ENCODE measurements around the gene NIBAN1. TPM values are rescaled to one million over a fixed set of nuclear protein-coding genes. Genes with fewer than 3 reads are reported as not detected.

The NIBAN1 gene
- total and polyA plus RNA-seq, 2 of the 8 experiments (the other 6 are each of a cell fraction or from before 2014, with no cell fraction given): 5.7 to 15.2 TPM

DNA sequence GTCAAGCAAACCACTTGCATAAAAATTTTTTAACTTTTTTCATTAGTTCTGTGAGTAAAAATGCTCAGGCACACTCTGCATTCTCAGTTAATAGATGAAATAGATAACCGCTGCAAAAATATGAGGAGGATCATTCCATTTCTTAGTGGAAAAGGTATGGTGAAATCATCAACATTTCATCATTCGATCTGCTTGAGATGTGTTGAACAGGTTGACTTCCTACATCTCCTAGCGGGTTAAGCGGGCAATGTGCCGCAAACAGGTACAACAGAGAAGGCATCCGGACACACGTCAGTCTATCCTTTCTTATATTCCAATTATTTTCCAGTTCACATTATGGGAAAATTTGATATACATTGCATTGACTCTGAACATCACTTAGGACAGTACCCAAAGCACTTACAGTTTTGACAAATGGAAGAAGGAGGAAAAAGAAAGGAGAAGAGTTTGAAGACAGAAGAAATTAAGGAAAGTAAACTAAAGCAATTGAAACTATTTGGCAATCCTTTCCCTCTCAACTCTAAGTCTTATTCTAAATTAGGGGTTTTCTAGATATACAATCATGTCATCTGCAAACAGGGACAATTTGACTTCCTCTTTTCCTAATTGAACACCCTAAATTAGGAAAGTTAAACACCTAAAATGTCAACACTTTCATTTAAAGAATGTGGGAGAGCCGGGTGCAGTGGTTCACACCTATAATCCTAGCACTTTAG, 33.5 kb downstream of the NIBAN1 start (continued):
- TF ChIP-seq, protein P1, sequence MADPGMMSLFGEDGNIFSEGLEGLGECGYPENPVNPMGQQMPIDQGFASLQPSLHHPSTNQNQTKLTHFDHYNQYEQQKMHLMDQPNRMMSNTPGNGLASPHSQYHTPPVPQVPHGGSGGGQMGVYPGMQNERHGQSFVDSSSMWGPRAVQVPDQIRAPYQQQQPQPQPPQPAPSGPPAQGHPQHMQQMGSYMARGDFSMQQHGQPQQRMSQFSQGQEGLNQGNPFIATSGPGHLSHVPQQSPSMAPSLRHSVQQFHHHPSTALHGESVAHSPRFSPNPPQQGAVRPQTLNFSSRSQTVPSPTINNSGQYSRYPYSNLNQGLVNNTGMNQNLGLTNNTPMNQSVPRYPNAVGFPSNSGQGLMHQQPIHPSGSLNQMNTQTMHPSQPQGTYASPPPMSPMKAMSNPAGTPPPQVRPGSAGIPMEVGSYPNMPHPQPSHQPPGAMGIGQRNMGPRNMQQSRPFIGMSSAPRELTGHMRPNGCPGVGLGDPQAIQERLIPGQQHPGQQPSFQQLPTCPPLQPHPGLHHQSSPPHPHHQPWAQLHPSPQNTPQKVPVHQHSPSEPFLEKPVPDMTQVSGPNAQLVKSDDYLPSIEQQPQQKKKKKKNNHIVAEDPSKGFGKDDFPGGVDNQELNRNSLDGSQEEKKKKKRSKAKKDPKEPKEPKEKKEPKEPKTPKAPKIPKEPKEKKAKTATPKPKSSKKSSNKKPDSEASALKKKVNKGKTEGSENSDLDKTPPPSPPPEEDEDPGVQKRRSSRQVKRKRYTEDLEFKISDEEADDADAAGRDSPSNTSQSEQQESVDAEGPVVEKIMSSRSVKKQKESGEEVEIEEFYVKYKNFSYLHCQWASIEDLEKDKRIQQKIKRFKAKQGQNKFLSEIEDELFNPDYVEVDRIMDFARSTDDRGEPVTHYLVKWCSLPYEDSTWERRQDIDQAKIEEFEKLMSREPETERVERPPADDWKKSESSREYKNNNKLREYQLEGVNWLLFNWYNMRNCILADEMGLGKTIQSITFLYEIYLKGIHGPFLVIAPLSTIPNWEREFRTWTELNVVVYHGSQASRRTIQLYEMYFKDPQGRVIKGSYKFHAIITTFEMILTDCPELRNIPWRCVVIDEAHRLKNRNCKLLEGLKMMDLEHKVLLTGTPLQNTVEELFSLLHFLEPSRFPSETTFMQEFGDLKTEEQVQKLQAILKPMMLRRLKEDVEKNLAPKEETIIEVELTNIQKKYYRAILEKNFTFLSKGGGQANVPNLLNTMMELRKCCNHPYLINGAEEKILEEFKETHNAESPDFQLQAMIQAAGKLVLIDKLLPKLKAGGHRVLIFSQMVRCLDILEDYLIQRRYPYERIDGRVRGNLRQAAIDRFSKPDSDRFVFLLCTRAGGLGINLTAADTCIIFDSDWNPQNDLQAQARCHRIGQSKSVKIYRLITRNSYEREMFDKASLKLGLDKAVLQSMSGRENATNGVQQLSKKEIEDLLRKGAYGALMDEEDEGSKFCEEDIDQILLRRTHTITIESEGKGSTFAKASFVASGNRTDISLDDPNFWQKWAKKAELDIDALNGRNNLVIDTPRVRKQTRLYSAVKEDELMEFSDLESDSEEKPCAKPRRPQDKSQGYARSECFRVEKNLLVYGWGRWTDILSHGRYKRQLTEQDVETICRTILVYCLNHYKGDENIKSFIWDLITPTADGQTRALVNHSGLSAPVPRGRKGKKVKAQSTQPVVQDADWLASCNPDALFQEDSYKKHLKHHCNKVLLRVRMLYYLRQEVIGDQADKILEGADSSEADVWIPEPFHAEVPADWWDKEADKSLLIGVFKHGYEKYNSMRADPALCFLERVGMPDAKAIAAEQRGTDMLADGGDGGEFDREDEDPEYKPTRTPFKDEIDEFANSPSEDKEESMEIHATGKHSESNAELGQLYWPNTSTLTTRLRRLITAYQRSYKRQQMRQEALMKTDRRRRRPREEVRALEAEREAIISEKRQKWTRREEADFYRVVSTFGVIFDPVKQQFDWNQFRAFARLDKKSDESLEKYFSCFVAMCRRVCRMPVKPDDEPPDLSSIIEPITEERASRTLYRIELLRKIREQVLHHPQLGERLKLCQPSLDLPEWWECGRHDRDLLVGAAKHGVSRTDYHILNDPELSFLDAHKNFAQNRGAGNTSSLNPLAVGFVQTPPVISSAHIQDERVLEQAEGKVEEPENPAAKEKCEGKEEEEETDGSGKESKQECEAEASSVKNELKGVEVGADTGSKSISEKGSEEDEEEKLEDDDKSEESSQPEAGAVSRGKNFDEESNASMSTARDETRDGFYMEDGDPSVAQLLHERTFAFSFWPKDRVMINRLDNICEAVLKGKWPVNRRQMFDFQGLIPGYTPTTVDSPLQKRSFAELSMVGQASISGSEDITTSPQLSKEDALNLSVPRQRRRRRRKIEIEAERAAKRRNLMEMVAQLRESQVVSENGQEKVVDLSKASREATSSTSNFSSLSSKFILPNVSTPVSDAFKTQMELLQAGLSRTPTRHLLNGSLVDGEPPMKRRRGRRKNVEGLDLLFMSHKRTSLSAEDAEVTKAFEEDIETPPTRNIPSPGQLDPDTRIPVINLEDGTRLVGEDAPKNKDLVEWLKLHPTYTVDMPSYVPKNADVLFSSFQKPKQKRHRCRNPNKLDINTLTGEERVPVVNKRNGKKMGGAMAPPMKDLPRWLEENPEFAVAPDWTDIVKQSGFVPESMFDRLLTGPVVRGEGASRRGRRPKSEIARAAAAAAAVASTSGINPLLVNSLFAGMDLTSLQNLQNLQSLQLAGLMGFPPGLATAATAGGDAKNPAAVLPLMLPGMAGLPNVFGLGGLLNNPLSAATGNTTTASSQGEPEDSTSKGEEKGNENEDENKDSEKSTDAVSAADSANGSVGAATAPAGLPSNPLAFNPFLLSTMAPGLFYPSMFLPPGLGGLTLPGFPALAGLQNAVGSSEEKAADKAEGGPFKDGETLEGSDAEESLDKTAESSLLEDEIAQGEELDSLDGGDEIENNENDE (IDR thresholded peaks at IDR 0.05; ENCODE audit: insufficient replicate concordance, low read length): no peak
- no peak for TF ChIP-seq ZNF274 (IDR thresholded peaks at IDR 0.05; ENCODE audit: borderline replicate concordance, extremely low read depth, low read length)
- TF ChIP-seq FOSL1 (IDR thresholded peaks at IDR 0.05; ENCODE audit: insufficient read depth, low read depth, low read length): no peak
- TF ChIP-seq PHF8 (conservative IDR thresholded peaks at IDR 0.05; ENCODE audit: low read depth, low read length): no peak
- no peak for TF ChIP-seq POU5F1 (IDR thresholded peaks at IDR 0.05; ENCODE audit: low read depth, low read length)
- no peak for TF ChIP-seq CEBPB (IDR thresholded peaks at IDR 0.05; ENCODE audit: low read depth, low read length)
- TF ChIP-seq, protein P2, sequence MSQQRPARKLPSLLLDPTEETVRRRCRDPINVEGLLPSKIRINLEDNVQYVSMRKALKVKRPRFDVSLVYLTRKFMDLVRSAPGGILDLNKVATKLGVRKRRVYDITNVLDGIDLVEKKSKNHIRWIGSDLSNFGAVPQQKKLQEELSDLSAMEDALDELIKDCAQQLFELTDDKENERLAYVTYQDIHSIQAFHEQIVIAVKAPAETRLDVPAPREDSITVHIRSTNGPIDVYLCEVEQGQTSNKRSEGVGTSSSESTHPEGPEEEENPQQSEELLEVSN (IDR thresholded peaks at IDR 0.05): no peak
- TF ChIP-seq, protein P3, sequence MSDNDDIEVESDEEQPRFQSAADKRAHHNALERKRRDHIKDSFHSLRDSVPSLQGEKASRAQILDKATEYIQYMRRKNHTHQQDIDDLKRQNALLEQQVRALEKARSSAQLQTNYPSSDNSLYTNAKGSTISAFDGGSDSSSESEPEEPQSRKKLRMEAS (IDR thresholded peaks at IDR 0.05): no peak
- no peak for TF ChIP-seq SRF (IDR thresholded peaks at IDR 0.05; ENCODE audit: low read depth, low read length)
- TF ChIP-seq JUN (IDR thresholded peaks at IDR 0.05; ENCODE audit: low read depth, low read length): no peak
